HG02973 (cell line): ENCODE results near the gene CLK1.

Experiments used
- ATAC-seq: cut with Tn5 transposase; IDR thresholded peaks from one replicate; pipeline ENCODE4 v1.9.1; 2021; ENCODE audit warnings: moderate library complexity; ENCODE audit not compliant: unreplicated experiment

CLK1 gene

GRCh38 chr2:200811333-200812121 lies 52.9 kb downstream of the CLK1 start, which contains the start of gene BZW1:
TSS of gene BZW1 (plus strand) at chr2:200811910. CDS start at chr2:200813218, 1,308 bp downstream.
- ATAC-seq: peak; percentile 75

GRCh38 chr2:200810998-200811332 lies 53.5 kb downstream of the CLK1 start:
- ATAC-seq: no peak

GRCh38 chr2:200810252-200810997 lies 54.0 kb downstream of the CLK1 start:
- no peak for ATAC-seq

- no peak for ATAC-seq
These were observed 54.8 kb downstream of the CLK1 start for GRCh38 chr2:200809506-200810251.
